Trophoblast cell (in vitro differentiated cells and primary cell): ENCODE data around the gene FOXP4.

Experiments
- DNase-seq, 2 donors: peaks; one replicate each; pipeline ENCODE4 v3.0.0-alpha.2; 2016
- H2AFZ ChIP-seq: 2 replicates; pipeline ENCODE4 v1.6.1; 2013; ENCODE audit warnings: low read length, moderate library complexity, mild to moderate bottlenecking; ENCODE audit not compliant: insufficient read depth, poor library complexity
- H2AK5ac ChIP-seq: 2 replicates; pipeline ENCODE4 v1.6.1; 2013; ENCODE audit warnings: mild to moderate bottlenecking, low read length
- H2BK120ac ChIP-seq: 2 replicates; pipeline ENCODE4 v1.6.1; 2013; ENCODE audit warnings: low read length, mild to moderate bottlenecking, moderate library complexity; ENCODE audit not compliant: insufficient read depth, poor library complexity
- H2BK12ac ChIP-seq: 2 replicates; pipeline ENCODE4 v1.6.1; 2013; ENCODE audit warnings: mild to moderate bottlenecking, low read length, moderate library complexity
- H2BK5ac ChIP-seq: 2 replicates; pipeline ENCODE4 v1.6.1; 2013; ENCODE audit warnings: low read length, low read depth, moderate library complexity, mild to moderate bottlenecking; ENCODE audit not compliant: poor library complexity
- H3K14ac ChIP-seq: 2 replicates; pipeline ENCODE4 v1.6.1; 2013; ENCODE audit warnings: mild to moderate bottlenecking, low read length
- H3K18ac ChIP-seq: 2 replicates; pipeline ENCODE4 v1.6.1; 2013; ENCODE audit warnings: mild to moderate bottlenecking, low read length
- H3K23ac ChIP-seq: 2 replicates; pipeline ENCODE4 v1.6.1; 2013; ENCODE audit warnings: low read length
- H3K27ac ChIP-seq: 2 replicates; pipeline ENCODE4 v1.5.1; 2013; ENCODE audit warnings: low read depth, mild to moderate bottlenecking, inconsistent platforms, low read length, moderate library complexity
- H3K27me3 ChIP-seq: 2 replicates; pipeline ENCODE4 v1.6.1; 2013; ENCODE audit warnings: inconsistent platforms, mild to moderate bottlenecking, low read length, moderate library complexity; ENCODE audit not compliant: insufficient read depth
- H3K36me3 ChIP-seq, 2 experiments: 1 replicate in 1 of 2; 2 replicates in 1 of 2; pipeline ENCODE4 v1.6.1; 2013; ENCODE audit warnings: low read length in 2 of 2, mild to moderate bottlenecking in 2 of 2, moderate library complexity in 1 of 2; ENCODE audit not compliant: insufficient read depth in 2 of 2, control insufficient read depth in 1 of 2
- H3K4ac ChIP-seq: 2 replicates; pipeline ENCODE4 v1.6.1; 2013; ENCODE audit warnings: low read depth, mild to moderate bottlenecking, low read length, moderate library complexity
- H3K4me1 ChIP-seq, 2 experiments: 1 replicate in 1 of 2; 2 replicates in 1 of 2; pipeline ENCODE4 v1.6.1; 2013; ENCODE audit warnings: low read length in 2 of 2, mild to moderate bottlenecking in 2 of 2, moderate library complexity in 1 of 2; ENCODE audit not compliant: insufficient read depth in 2 of 2, control insufficient read depth in 1 of 2
- H3K4me2 ChIP-seq: 2 replicates; pipeline ENCODE4 v1.6.1; 2013; ENCODE audit warnings: inconsistent platforms, mild to moderate bottlenecking, low read length, moderate library complexity
- H3K4me3 ChIP-seq: 2 replicates; pipeline ENCODE4 v1.5.1; 2013; ENCODE audit warnings: mild to moderate bottlenecking, low read depth, low read length, inconsistent platforms
- H3K79me1 ChIP-seq: one replicate; pipeline ENCODE4 v1.6.1; 2013; ENCODE audit warnings: low read length
- H3K79me2 ChIP-seq: 2 replicates; pipeline ENCODE4 v1.6.1; 2013; ENCODE audit warnings: low read length, mild to moderate bottlenecking; ENCODE audit not compliant: control insufficient read depth, insufficient read depth, poor library complexity
- H3K9ac ChIP-seq: 2 replicates; pipeline ENCODE4 v1.6.1; 2013; ENCODE audit warnings: mild to moderate bottlenecking, low read length
- H3K9me3 ChIP-seq: 2 replicates; pipeline ENCODE4 v1.6.1; 2013; ENCODE audit warnings: low read depth, mild to moderate bottlenecking, control low read depth, inconsistent platforms, low read length; ENCODE audit not compliant: insufficient read depth
- H4K12ac ChIP-seq: 2 replicates; pipeline ENCODE4 v1.6.1; 2013; ENCODE audit warnings: low read depth, mild to moderate bottlenecking, low read length, moderate library complexity
- H4K8ac ChIP-seq: 2 replicates; pipeline ENCODE4 v1.6.1; 2013; ENCODE audit warnings: low read depth, mild to moderate bottlenecking, low read length, moderate library complexity
- H4K91ac ChIP-seq: one replicate; pipeline ENCODE4 v1.6.1; 2013; ENCODE audit warnings: low read depth, mild to moderate bottlenecking, low read length, moderate library complexity
- WGBS: extraction: QIAGEN DNeasy Blood & Tissue Kit; methylation state at CpG from one replicate; pipeline ENCODE4 v1.1.7; 2013; ENCODE audit warnings: missing lambda C conversion rate; ENCODE audit not compliant: insufficient read length, insufficient coverage; ENCODE audit errors: extremely low coverage; 5-methylcytosine and 5-hydroxymethylcytosine counted together

Gene FOXP4

GRCh38 chr6:41602422-41602743 is 56.2 kb downstream of the FOXP4 start:
- no CpG with 5 or more reads among the region's 4 CpGs for WGBS
- DNase-seq: no peak
- no peaks in the 10 kb centered on the region for H3K79me1 ChIP-seq

GRCh38 chr6:41602864-41603608 is 56.9 kb downstream of the FOXP4 start:
- Histone ChIP-seq H3K9ac (no peak overlapping the region), H2BK120ac (no peak overlapping the region), H2AK5ac (no peak overlapping the region), H4K91ac (peak overlapping the region; percentile 56), H3K14ac (no peak overlapping the region), H3K27ac (no peak overlapping the region), H2AFZ (peak overlapping the region; percentile 11), H3K79me1 (no peaks in the 10 kb centered on the region), H3K4me3 (no peak overlapping the region), H3K79me2 (no peaks in the 10 kb centered on the region), H2BK12ac (no peak overlapping the region), H4K12ac (no peak overlapping the region), H3K23ac (no peak overlapping the region), H3K18ac (no peak overlapping the region), H3K4me2 (peak overlapping the region; percentile 51), H2BK5ac (no peak overlapping the region), H3K9me3 (no peaks in the 10 kb centered on the region), H3K4ac (no peak overlapping the region), H4K8ac (no peak overlapping the region), H3K4me1 (no peaks in the 10 kb centered on the region), H3K36me3 (peaks cover 0 to 7% of the 10 kb centered on the region in 2 experiments), H3K27me3 (no peaks in the 10 kb centered on the region)
- no CpG with 5 or more reads among the region's 20 CpGs for WGBS
- peak; percentile 43 to 88 for DNase-seq

More at GRCh38 chr6:41602422-41602743, 56.2 kb downstream of the FOXP4 start:
- Histone ChIP-seq H2BK120ac (no peak overlapping the region), H3K23ac (no peak overlapping the region), H3K14ac (no peak overlapping the region), H4K91ac (no peak overlapping the region), H2AFZ (no peak overlapping the region), H3K9me3 (no peaks in the 10 kb centered on the region), H2BK5ac (no peak overlapping the region), H2AK5ac (no peak overlapping the region), H3K4me3 (no peak overlapping the region), H3K36me3 (peaks cover 0 to 7% of the 10 kb centered on the region in 2 experiments), H2BK12ac (no peak overlapping the region), H3K4me1 (no peaks in the 10 kb centered on the region), H4K12ac (no peak overlapping the region), H3K4me2 (no peak overlapping the region), H4K8ac (no peak overlapping the region), H3K18ac (no peak overlapping the region), H3K9ac (no peak overlapping the region), H3K27ac (no peak overlapping the region), H3K79me2 (no peaks in the 10 kb centered on the region), H3K27me3 (no peaks in the 10 kb centered on the region), H3K4ac (no peak overlapping the region)

DNA sequence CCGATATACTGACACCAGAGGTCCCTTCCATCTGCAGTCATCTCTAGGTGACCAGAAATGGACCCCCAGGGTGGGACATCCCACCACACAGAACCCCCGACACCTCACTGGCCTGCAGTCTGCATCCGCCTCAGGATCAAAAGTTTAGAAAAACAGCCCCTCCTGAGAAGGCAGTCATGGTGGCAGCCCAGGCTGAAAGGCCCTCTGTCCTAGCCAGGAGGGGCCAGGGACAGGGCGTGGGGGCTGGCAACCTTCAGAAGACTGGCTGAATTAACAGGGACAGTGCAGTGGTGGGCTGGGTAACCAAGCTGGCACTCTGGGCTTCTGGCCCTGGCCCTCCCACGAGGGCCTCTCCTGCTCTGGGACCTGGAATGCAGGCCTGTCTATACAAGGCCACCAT is 57.8 kb downstream of the FOXP4 start:
- peak overlapping the region; percentile 80 for H2BK12ac ChIP-seq
- H3K4me3 ChIP-seq: no peak overlapping the region
- no peak overlapping the region for H3K9ac ChIP-seq
- no CpG with 5 or more reads among the region's 5 CpGs for WGBS
- H3K79me2 ChIP-seq: no peaks in the 10 kb centered on the region
- peaks cover 0 to 3% of the 10 kb centered on the region in 2 experiments for H3K36me3 ChIP-seq
- H2BK5ac ChIP-seq: no peak overlapping the region
- H4K91ac ChIP-seq: peak overlapping the region; percentile 58
- no peak overlapping the region for H3K4me2 ChIP-seq
- H4K8ac ChIP-seq: no peak overlapping the region
- no peak overlapping the region for H4K12ac ChIP-seq
- H2BK120ac ChIP-seq: peak overlapping the region; percentile 6
- H3K27ac ChIP-seq: no peak overlapping the region
- H2AK5ac ChIP-seq: peak overlapping the region; percentile 73
- no peaks in the 10 kb centered on the region for H3K79me1 ChIP-seq
- H2AFZ ChIP-seq: no peak overlapping the region
- H3K4ac ChIP-seq: no peak overlapping the region
- H3K18ac ChIP-seq: no peak overlapping the region
- peak overlapping the region; percentile 4 for H3K14ac ChIP-seq
- H3K27me3 ChIP-seq: no peaks in the 10 kb centered on the region
- H3K23ac ChIP-seq: no peak overlapping the region
- no peak for DNase-seq
- H3K9me3 ChIP-seq: no peaks in the 10 kb centered on the region
- no peaks in the 10 kb centered on the region for H3K4me1 ChIP-seq

DNA sequence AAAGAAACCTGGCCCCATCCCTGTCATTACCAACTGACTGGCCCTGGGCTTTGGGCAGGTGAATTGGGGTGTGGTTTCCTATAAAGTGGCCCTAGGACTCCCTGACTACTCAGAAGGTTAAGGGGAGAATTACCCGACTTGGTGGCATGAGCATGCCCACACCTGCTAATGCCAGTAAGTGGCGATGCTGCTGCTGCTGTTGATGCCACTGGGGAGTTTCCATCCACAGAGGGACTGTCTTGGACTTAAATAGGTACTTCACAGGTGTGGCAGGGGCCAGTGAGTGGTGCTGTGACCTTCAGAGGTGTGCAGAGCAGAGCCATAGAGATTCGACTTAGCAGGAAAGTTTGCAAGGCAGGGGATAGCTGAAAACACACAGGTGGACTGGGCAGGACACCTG is 59.5 kb downstream of the FOXP4 start:
- H3K14ac ChIP-seq: no peak overlapping the region
- H3K9ac ChIP-seq: no peak overlapping the region
- H3K79me1 ChIP-seq: no peaks in the 10 kb centered on the region
- H3K9me3 ChIP-seq: no peaks in the 10 kb centered on the region
- H2BK12ac ChIP-seq: no peak overlapping the region
- no peak overlapping the region for H4K8ac ChIP-seq
- H4K12ac ChIP-seq: no peak overlapping the region
- H4K91ac ChIP-seq: no peak overlapping the region
- H3K4me3 ChIP-seq: no peak overlapping the region
- H3K23ac ChIP-seq: no peak overlapping the region
- H2AK5ac ChIP-seq: no peak overlapping the region
- peaks cover 0 to 3% of the 10 kb centered on the region in 2 experiments for H3K4me1 ChIP-seq
- H3K4me2 ChIP-seq: no peak overlapping the region
- H3K36me3 ChIP-seq: no peaks in the 10 kb centered on the region
- H2BK120ac ChIP-seq: no peak overlapping the region
- H3K79me2 ChIP-seq: no peaks in the 10 kb centered on the region
- H3K4ac ChIP-seq: no peak overlapping the region
- no peak overlapping the region for H3K27ac ChIP-seq
- no CpG with 5 or more reads among the region's 3 CpGs for WGBS
- H2AFZ ChIP-seq: no peak overlapping the region
- no peak overlapping the region for H2BK5ac ChIP-seq
- H3K18ac ChIP-seq: no peak overlapping the region
- no peak for DNase-seq
- H3K27me3 ChIP-seq: no peaks in the 10 kb centered on the region
